ENCODE measurements around the gene ZCCHC7. TPM values are rescaled to one million over a fixed set of nuclear protein-coding genes. Genes with fewer than 3 reads are reported as not detected.

Gene ZCCHC7
- total and polyA plus RNA-seq, 4 donors = 3.3 to 9.7 (median 7.6) TPM

- no peak for TF ChIP-seq CTCF (IDR thresholded peaks at IDR 0.05; ENCODE audit: low read depth, low read length, missing input control)
- TF ChIP-seq HNF4G (IDR thresholded peaks at IDR 0.05) = no peak
- no peak for TF ChIP-seq EGR1 (IDR thresholded peaks at IDR 0.05; ENCODE audit: low read depth in 2 of 2)
- no peak for TF ChIP-seq YY1 (IDR thresholded peaks at IDR 0.05)
- no peak for TF ChIP-seq NR2F2 (IDR thresholded peaks at IDR 0.05)
Measured at GRCh38 chr9:37151812-37152211, 31.4 kb downstream of the ZCCHC7 start (continued).

- Histone ChIP-seq H3K4me1 (ENCODE audit: control insufficient read depth in 4 of 4, insufficient read depth in 4 of 4, low read length in 3 of 4) (peaks cover 0 to 1% (median 0%) of the 10 kb centered on the region in 4 donors), H3K9ac (ENCODE audit: low read depth in 1 of 2, low read length in 2 of 2) (no peak overlapping the region), H3K27ac (ENCODE audit: low read depth in 1 of 2, low read length in 2 of 2) (no peak overlapping the region), H3K36me3 (ENCODE audit: control insufficient read depth in 4 of 4, insufficient read depth in 3 of 4, low read depth in 1 of 4, low read length in 3 of 4) (no peaks in the 10 kb centered on the region), H3K9me3 (ENCODE audit: control insufficient read depth in 4 of 4, low read length in 3 of 4) (no peaks in the 10 kb centered on the region), H3K27me3 (ENCODE audit: control insufficient read depth in 4 of 4, insufficient read depth in 4 of 4, low read length in 3 of 4) (no peaks in the 10 kb centered on the region), H3K4me3 (ENCODE audit: low read depth in 1 of 3, low read length in 3 of 3) (no peak overlapping the region)
- no peak for TF ChIP-seq FOXA1 (IDR thresholded peaks at IDR 0.05)
- no peak for TF ChIP-seq ZBTB33 (IDR thresholded peaks at IDR 0.05)
- TF ChIP-seq EGR1 (IDR thresholded peaks at IDR 0.05; ENCODE audit: low read depth in 2 of 2) = no peak
- no peak for TF ChIP-seq ATF3 (IDR thresholded peaks at IDR 0.05)
- no peak for TF ChIP-seq YY1 (IDR thresholded peaks at IDR 0.05)
- no peak for TF ChIP-seq RAD21 (IDR thresholded peaks at IDR 0.05)
- no peak for TF ChIP-seq NR2F2 (IDR thresholded peaks at IDR 0.05)
- DNase-seq (ENCODE audit: low spot score) = no peak
- WGBS = 79% methylated on average over 2 of the region's 2 CpGs
Measured at GRCh38 chr9:37152365-37152764, 32.0 kb downstream of the ZCCHC7 start.

GRCh38 chr9:37155601-37156000 is 35.2 kb downstream of the ZCCHC7 start:
- Histone ChIP-seq H3K4me1 (ENCODE audit: control insufficient read depth in 4 of 4, insufficient read depth in 4 of 4, low read length in 3 of 4) (peaks cover 0 to 1% (median 0%) of the 10 kb centered on the region in 4 donors), H3K27ac (ENCODE audit: low read depth in 1 of 2, low read length in 2 of 2) (no peak overlapping the region), H3K27me3 (ENCODE audit: control insufficient read depth in 4 of 4, insufficient read depth in 4 of 4, low read length in 3 of 4) (no peaks in the 10 kb centered on the region), H3K36me3 (ENCODE audit: control insufficient read depth in 4 of 4, insufficient read depth in 3 of 4, low read depth in 1 of 4, low read length in 3 of 4) (peaks cover 0 to 2% (median 0%) of the 10 kb centered on the region in 4 donors), H3K9ac (ENCODE audit: low read depth in 1 of 2, low read length in 2 of 2) (no peak overlapping the region), H3K9me3 (ENCODE audit: control insufficient read depth in 4 of 4, low read length in 3 of 4) (no peaks in the 10 kb centered on the region), H3K4me3 (ENCODE audit: low read depth in 1 of 3, low read length in 3 of 3) (no peak overlapping the region)
- 98% methylated on average over 2 of the region's 2 CpGs for WGBS
- TF ChIP-seq CTCF (IDR thresholded peaks at IDR 0.05; ENCODE audit: low read depth, low read length, missing input control) = no peak
- TF ChIP-seq JUND (IDR thresholded peaks at IDR 0.05) = no peak
- TF ChIP-seq ZBTB33 (IDR thresholded peaks at IDR 0.05) = no peak
- TF ChIP-seq YY1 (IDR thresholded peaks at IDR 0.05) = no peak
- TF ChIP-seq FOXA1 (IDR thresholded peaks at IDR 0.05) = no peak
- TF ChIP-seq RXRA (IDR thresholded peaks at IDR 0.05) = no peak
- DNase-seq (ENCODE audit: low spot score) = no peak
